Epithelial cell of proximal tubule (primary cell): Measurements from ENCODE around the gene COL7A1. TPM values are rescaled to one million over a fixed set of nuclear protein-coding genes. Genes with fewer than 3 reads are reported as not detected.

Source experiments
- DNase-seq: peaks from one replicate; pipeline ENCODE4 v3.0.0-alpha.2; 2011; ENCODE audit warnings: low read depth
- H3K4me3 ChIP-seq: 2 replicates; pipeline ENCODE4 v1.5.1; 2011; ENCODE audit warnings: low read depth, mild to moderate bottlenecking, low read length
- total RNA-seq: library from RNA; depleted of rRNA; stranded (reverse); fragments of >200 nt; gene quantifications from 2 replicates; pipeline ENCODE4 v1.2.3, GENCODE V29; 2015
- TF ChIP-seq, protein P1 (sequence below): conservative IDR thresholded peaks from 2 replicates; pipeline ENCODE4 v1.5.1; 2012; ENCODE audit warnings: low read depth, mild to moderate bottlenecking, low read length

COL7A1 gene
- total RNA-seq, 1 donor from 2014 or later, result 211 TPM

- no peak for DNase-seq
- TF ChIP-seq, protein P1, sequence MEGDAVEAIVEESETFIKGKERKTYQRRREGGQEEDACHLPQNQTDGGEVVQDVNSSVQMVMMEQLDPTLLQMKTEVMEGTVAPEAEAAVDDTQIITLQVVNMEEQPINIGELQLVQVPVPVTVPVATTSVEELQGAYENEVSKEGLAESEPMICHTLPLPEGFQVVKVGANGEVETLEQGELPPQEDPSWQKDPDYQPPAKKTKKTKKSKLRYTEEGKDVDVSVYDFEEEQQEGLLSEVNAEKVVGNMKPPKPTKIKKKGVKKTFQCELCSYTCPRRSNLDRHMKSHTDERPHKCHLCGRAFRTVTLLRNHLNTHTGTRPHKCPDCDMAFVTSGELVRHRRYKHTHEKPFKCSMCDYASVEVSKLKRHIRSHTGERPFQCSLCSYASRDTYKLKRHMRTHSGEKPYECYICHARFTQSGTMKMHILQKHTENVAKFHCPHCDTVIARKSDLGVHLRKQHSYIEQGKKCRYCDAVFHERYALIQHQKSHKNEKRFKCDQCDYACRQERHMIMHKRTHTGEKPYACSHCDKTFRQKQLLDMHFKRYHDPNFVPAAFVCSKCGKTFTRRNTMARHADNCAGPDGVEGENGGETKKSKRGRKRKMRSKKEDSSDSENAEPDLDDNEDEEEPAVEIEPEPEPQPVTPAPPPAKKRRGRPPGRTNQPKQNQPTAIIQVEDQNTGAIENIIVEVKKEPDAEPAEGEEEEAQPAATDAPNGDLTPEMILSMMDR, result no peak
- H3K4me3 ChIP-seq, result no peak overlapping the region
Measured at GRCh38 chr3:48569808-48570450, 25.2 kb downstream of the COL7A1 start.

DNA sequence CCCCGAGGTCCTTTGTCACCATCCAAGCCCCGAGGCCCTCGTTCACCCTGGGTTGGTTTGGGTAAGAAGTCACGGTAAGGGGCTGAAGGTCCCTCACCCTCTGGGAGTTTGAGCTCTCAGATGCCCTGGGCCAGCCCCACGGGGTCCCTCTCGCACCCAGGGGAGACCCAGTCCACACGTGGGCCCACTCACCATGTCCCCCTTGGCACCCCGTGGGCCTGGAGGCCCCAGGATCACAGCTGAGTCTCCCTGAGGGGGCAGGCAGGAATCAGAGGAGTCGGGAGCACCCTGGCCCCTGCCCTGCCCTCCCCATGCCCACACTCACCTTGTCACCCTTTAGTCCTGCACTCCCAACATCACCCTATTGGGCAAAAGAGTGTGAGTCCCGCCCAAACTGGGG is 25.7 kb downstream of the COL7A1 start:
- H3K4me3 ChIP-seq, result no peak overlapping the region
- TF ChIP-seq, protein P1, result no peak
- no peak for DNase-seq

GRCh38 chr3:48568476-48568875 is 26.7 kb downstream of the COL7A1 start:
- TF ChIP-seq, protein P1, result no peak
- H3K4me3 ChIP-seq, result no peak overlapping the region
- DNase-seq, result no peak

- no peak for DNase-seq
- no peak overlapping the region for H3K4me3 ChIP-seq
- TF ChIP-seq, protein P1, result no peak
Measured at GRCh38 chr3:48567500-48567899, 27.6 kb downstream of the COL7A1 start.

DNA sequence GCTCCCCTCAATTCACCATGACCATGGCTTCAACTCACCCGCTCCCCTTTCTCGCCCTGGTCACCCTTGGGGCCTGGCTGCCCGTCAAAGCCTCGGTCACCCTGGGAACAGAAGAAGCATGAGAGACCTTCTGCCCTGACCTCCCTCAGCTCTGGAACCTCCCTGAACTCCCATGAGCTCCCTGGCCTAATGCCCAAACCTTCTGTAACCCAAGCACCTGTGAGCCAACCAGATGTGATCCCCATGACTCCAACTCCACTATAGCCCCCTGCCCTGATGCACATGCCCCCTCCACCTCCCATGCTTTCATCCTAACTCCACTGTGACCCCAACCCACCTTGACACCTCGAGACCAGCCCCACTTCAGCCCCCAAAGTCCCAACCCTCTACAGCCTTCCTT is 28.0 kb downstream of the COL7A1 start:
- no peak for DNase-seq
- no peak overlapping the region for H3K4me3 ChIP-seq
- TF ChIP-seq, protein P1, result no peak

GRCh38 chr3:48566401-48566760 is 28.7 kb downstream of the COL7A1 start:
- DNase-seq, result no peak
- TF ChIP-seq, protein P1, result no peak
- H3K4me3 ChIP-seq, result no peak overlapping the region
